HEK293 (cell line): Measurements from ENCODE around the gene PSME1.

Source experiments
- CTCF ChIA-PET: fragments of 350-600 bp; formaldehyde crosslinking; extraction: SDS; loops from one replicate; lab custom pipeline; 2021; ENCODE audit warnings: antibody characterized with exemption; lab: Yijun Ruan, JAX
- POLR2A ChIA-PET: fragments of 300-600 bp; formaldehyde crosslinking; extraction: SDS; loops from one replicate; lab custom pipeline; 2020; ENCODE audit warnings: antibody characterized with exemption, inconsistent platforms; lab: Yijun Ruan, JAX
- H3K27ac ChIP-seq: fragments of 200-500 bp; sonication (Bioruptor generic); 2 replicates; pipeline ENCODE4 v1.5.1; 2014; ENCODE audit warnings: low read depth, low read length, control low read depth, inconsistent platforms; ENCODE audit errors: extremely low read depth
- H3K36me3 ChIP-seq, 2 experiments: fragments of 200-500 bp in 1 of 2; sonication (Bioruptor generic) in 1 of 2; 1 replicate in 1 of 2; 2 replicates in 1 of 2; pipeline ENCODE4 v1.5.1; 2014 to 2017; ENCODE audit warnings: inconsistent platforms in 2 of 2, low read length in 2 of 2; ENCODE audit not compliant: control insufficient read depth in 2 of 2, insufficient read depth in 1 of 2
- H3K4me1 ChIP-seq: fragments of 200-500 bp; sonication (Bioruptor generic); 2 replicates; pipeline ENCODE4 v1.5.1; 2014; ENCODE audit warnings: mild to moderate bottlenecking, low read length, inconsistent platforms; ENCODE audit not compliant: control insufficient read depth, insufficient read depth
- H3K4me3 ChIP-seq: 2 replicates; pipeline ENCODE4 v1.5.1; 2011; ENCODE audit warnings: low read depth, mild to moderate bottlenecking, control low read depth, low read length, moderate library complexity
- H3K9me3 ChIP-seq: fragments of 200-500 bp; sonication (Bioruptor generic); 2 replicates; pipeline ENCODE4 v1.5.1; 2014; ENCODE audit warnings: low read depth, low read length, inconsistent platforms; ENCODE audit not compliant: control insufficient read depth, insufficient read depth
- GLIS1 ChIP-seq: fragments of 450-650 bp; formaldehyde crosslinking; IDR thresholded peaks from 2 replicates; pipeline ENCODE4 v1.5.1; 2016; ENCODE audit warnings: missing biosample characterization, missing genetic modification characterization
- HOXC10 ChIP-seq: sonication (generic); formaldehyde crosslinking; IDR thresholded peaks from 2 replicates; pipeline ENCODE4 v1.8.1; 2023; ENCODE audit warnings: mild to moderate bottlenecking, missing genetic modification reagents
- IKZF3 ChIP-seq: fragments of 450-650 bp; IDR thresholded peaks from 2 replicates; pipeline ENCODE4 v1.5.0; 2018; ENCODE audit warnings: missing biosample characterization, mild to moderate bottlenecking, missing genetic modification characterization, moderate library complexity
- KLF1 ChIP-seq: fragments of 450-650 bp; formaldehyde crosslinking; IDR thresholded peaks from 2 replicates; pipeline ENCODE4 v1.5.1; 2016; ENCODE audit warnings: missing biosample characterization, missing genetic modification characterization
- KLF16 ChIP-seq: fragments of 450-650 bp; formaldehyde crosslinking; IDR thresholded peaks from 2 replicates; pipeline ENCODE4 v1.5.1; 2017; ENCODE audit warnings: missing biosample characterization, missing genetic modification characterization
- PRDM1 ChIP-seq: fragments of 450-650 bp; formaldehyde crosslinking; IDR thresholded peaks from 2 replicates; pipeline ENCODE4; 2016; ENCODE audit warnings: missing biosample characterization, missing genetic modification characterization
- RBAK ChIP-seq: fragments of 450-650 bp; formaldehyde crosslinking; IDR thresholded peaks from 2 replicates; pipeline ENCODE4 v1.5.1; 2016; ENCODE audit warnings: missing biosample characterization, missing genetic modification characterization
- ZBTB17 ChIP-seq: fragments of 450-650 bp; formaldehyde crosslinking; IDR thresholded peaks from 2 replicates; pipeline ENCODE4 v1.5.1; 2016; ENCODE audit warnings: missing biosample characterization, missing genetic modification characterization
- ZBTB8A ChIP-seq: fragments of 450-650 bp; formaldehyde crosslinking; IDR thresholded peaks from 2 replicates; pipeline ENCODE4 v1.5.1; 2016; ENCODE audit warnings: missing biosample characterization, missing genetic modification characterization
- ZNF121 ChIP-seq: fragments of 450-650 bp; formaldehyde crosslinking; IDR thresholded peaks from 2 replicates; pipeline ENCODE4 v1.5.1; 2016; ENCODE audit warnings: missing biosample characterization, missing genetic modification characterization
- ZNF133 ChIP-seq: fragments of 450-650 bp; formaldehyde crosslinking; IDR thresholded peaks from 2 replicates; pipeline ENCODE4 v1.5.1; 2016; ENCODE audit warnings: missing biosample characterization, missing genetic modification characterization
- ZNF146 ChIP-seq: fragments of 450-650 bp; formaldehyde crosslinking; IDR thresholded peaks from 2 replicates; pipeline ENCODE4 v1.5.1; 2016; ENCODE audit warnings: missing biosample characterization, missing genetic modification characterization
- ZNF335 ChIP-seq: fragments of 450-650 bp; formaldehyde crosslinking; conservative IDR thresholded peaks from 2 replicates; pipeline ENCODE4 v1.5.1; 2016; ENCODE audit warnings: missing biosample characterization, missing genetic modification characterization
- ZNF433 ChIP-seq: fragments of 450-650 bp; formaldehyde crosslinking; IDR thresholded peaks from 2 replicates; pipeline ENCODE4 v1.5.1; 2016; ENCODE audit warnings: missing biosample characterization, missing genetic modification characterization, low read depth
- ZNF530 ChIP-seq: fragments of 450-650 bp; formaldehyde crosslinking; IDR thresholded peaks from 2 replicates; pipeline ENCODE4 v1.5.1; 2016; ENCODE audit warnings: low read depth, missing biosample characterization, missing genetic modification characterization
- ZNF560 ChIP-seq: fragments of 450-650 bp; formaldehyde crosslinking; IDR thresholded peaks from 2 replicates; pipeline ENCODE4 v1.5.1; 2017; ENCODE audit warnings: missing biosample characterization, missing genetic modification characterization, borderline replicate concordance
- ZNF585B ChIP-seq: fragments of 450-650 bp; formaldehyde crosslinking; IDR thresholded peaks from 2 replicates; pipeline ENCODE4 v1.5.1; 2016; ENCODE audit warnings: missing biosample characterization, missing genetic modification characterization
- ZNF596 ChIP-seq: fragments of 450-650 bp; IDR thresholded peaks from 2 replicates; pipeline ENCODE4 v1.5.0; 2018; ENCODE audit warnings: missing biosample characterization, mild to moderate bottlenecking, missing genetic modification characterization, moderate library complexity
- ZNF600 ChIP-seq: fragments of 450-650 bp; formaldehyde crosslinking; IDR thresholded peaks from 2 replicates; pipeline ENCODE4 v1.5.1; 2016; ENCODE audit warnings: missing biosample characterization, missing genetic modification characterization
- ZNF670 ChIP-seq: fragments of 450-650 bp; formaldehyde crosslinking; IDR thresholded peaks from 2 replicates; pipeline ENCODE4 v1.5.1; 2016; ENCODE audit warnings: missing biosample characterization, missing genetic modification characterization, low read depth
- ZNF76 ChIP-seq: fragments of 450-650 bp; formaldehyde crosslinking; IDR thresholded peaks from 2 replicates; pipeline ENCODE4; 2016; ENCODE audit warnings: low read depth, missing biosample characterization, missing genetic modification characterization, borderline replicate concordance
- ZSCAN5A ChIP-seq: fragments of 450-650 bp; formaldehyde crosslinking; IDR thresholded peaks from 2 replicates; pipeline ENCODE4 v1.5.1; 2016; ENCODE audit warnings: missing biosample characterization, missing genetic modification characterization
- TF ChIP-seq, protein P1 (sequence below): fragments of 450-650 bp; formaldehyde crosslinking; IDR thresholded peaks from 2 replicates; pipeline ENCODE4 v1.5.1; 2016; ENCODE audit warnings: missing biosample characterization, missing genetic modification characterization
- TF ChIP-seq, protein P2 (sequence below): fragments of 450-650 bp; formaldehyde crosslinking; IDR thresholded peaks from 2 replicates; pipeline ENCODE4 v1.5.1; 2016; ENCODE audit warnings: missing biosample characterization, missing genetic modification characterization

The PSME1 gene

DNA sequence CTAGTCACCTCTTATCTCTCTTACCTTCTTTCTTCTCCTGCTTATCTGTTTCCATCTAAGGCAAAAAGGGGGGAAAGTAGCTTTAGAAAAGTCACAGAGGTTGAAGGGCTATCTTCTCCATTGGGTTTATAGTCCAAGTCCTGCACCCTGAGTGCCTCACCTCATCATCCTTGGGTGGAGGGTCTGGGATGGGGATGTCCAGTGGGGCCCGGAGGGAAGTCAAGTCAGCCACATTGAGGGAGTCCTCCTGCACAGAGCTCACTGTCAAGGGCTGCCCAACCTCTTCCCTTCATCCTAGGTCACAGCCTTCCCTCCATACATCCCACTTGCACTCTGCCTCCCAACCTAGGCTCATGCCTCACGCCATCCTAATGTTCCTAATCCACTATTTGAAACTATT is 9.2 kb downstream of the PSME1 start (continued):
- no peak for TF ChIP-seq ZNF670 (tag by site-specific recombination)

- Histone ChIP-seq H3K36me3 (peaks cover 12 to 46% of the 10 kb centered on the region in 2 experiments), H3K9me3 (no peaks in the 10 kb centered on the region), H3K4me3 (peak overlapping the region; percentile 91), H3K27ac (peak overlapping the region; percentile 59; the same call in 1 of the 2 replicates), H3K4me1 (peaks cover 8% of the 10 kb centered on the region)
- ChIA-PET CTCF (interaction anchor here (0.6 to 3.7 kb wide), 7 partner anchors 9 to 131 kb away, joined by 3 to 34 read pairs (median 5); partner anchors contain the start of gene IRF9), POLR2A (interaction anchor here (0.5 to 3.8 kb wide), 15 partner anchors 9 to 125 kb away, joined by 3 to 79 read pairs (median 8); partner anchors contain the start of genes CHMP4A, DCAF11, IPO4 and IRF9)
- TF ChIP-seq ZBTB17 (tag by site-specific recombination) (no peak), ZNF146 (peak; percentile 34), RBAK (tag by site-specific recombination) (no peak), ZNF433 (tag by site-specific recombination) (no peak), IKZF3 (tag by site-specific recombination) (peak; percentile 37; the same call in 1 of the 2 replicates), ZNF121 (tag by site-specific recombination) (no peak), PRDM1 (tag by site-specific recombination) (0 out of 2 replicates have a peak, but pooled peaks have one; percentile 73), ZNF560 (tag by site-specific recombination) (no peak), ZNF600 (tag by site-specific recombination) (peak; percentile 79), ZSCAN5A (tag by site-specific recombination) (no peak)
- TF ChIP-seq, protein P1, sequence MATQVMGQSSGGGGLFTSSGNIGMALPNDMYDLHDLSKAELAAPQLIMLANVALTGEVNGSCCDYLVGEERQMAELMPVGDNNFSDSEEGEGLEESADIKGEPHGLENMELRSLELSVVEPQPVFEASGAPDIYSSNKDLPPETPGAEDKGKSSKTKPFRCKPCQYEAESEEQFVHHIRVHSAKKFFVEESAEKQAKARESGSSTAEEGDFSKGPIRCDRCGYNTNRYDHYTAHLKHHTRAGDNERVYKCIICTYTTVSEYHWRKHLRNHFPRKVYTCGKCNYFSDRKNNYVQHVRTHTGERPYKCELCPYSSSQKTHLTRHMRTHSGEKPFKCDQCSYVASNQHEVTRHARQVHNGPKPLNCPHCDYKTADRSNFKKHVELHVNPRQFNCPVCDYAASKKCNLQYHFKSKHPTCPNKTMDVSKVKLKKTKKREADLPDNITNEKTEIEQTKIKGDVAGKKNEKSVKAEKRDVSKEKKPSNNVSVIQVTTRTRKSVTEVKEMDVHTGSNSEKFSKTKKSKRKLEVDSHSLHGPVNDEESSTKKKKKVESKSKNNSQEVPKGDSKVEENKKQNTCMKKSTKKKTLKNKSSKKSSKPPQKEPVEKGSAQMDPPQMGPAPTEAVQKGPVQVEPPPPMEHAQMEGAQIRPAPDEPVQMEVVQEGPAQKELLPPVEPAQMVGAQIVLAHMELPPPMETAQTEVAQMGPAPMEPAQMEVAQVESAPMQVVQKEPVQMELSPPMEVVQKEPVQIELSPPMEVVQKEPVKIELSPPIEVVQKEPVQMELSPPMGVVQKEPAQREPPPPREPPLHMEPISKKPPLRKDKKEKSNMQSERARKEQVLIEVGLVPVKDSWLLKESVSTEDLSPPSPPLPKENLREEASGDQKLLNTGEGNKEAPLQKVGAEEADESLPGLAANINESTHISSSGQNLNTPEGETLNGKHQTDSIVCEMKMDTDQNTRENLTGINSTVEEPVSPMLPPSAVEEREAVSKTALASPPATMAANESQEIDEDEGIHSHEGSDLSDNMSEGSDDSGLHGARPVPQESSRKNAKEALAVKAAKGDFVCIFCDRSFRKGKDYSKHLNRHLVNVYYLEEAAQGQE (tag by site-specific recombination) = no peak
Measured at GRCh38 chr14:24145690-24146452, 9.9 kb downstream of the PSME1 start.

DNA sequence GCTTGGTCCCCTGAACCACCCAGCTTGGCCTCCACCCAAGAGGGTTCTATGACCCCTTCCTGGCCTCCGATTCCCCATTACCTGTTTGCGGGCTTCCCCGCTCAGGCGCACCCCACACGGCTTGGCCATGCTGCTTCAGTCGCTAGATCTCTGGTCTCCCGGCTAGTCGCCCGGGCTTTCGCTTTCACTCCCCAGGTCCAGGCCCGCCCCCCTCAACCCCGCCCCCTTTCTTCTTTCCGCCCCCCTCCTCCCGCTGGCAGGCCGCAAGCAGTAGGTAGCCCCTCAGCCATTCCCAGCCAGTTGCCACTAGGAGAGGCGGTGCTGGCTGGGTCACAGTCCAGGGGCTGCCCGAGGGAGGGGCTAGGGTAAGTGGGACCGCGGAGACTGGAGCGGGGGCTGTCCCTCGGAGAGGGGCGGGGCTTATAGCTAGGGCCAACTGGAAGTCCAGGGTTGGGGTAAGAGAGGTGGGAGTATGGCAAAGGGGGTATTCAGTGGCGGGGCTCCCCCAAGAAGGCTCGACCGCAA is 10.5 kb downstream of the PSME1 start, which contains the start of gene PSME2:
Gene PSME2 (minus strand): TSS at position 158 of the 525 bp plus-strand sequence. CDS start 29 bp downstream, at position 129.
- Histone ChIP-seq H3K9me3 (no peaks in the 10 kb centered on the region), H3K4me1 (peaks cover 8% of the 10 kb centered on the region), H3K4me3 (peak within 1 kb of the TSS; percentile 91), H3K36me3 (peaks cover 12 to 53% of the 10 kb centered on the region in 2 experiments), H3K27ac (peak within 1 kb of the TSS; percentile 81; the same call in 1 of the 2 replicates)
- ChIA-PET POLR2A (interaction anchor here (0.6 to 3.8 kb wide), 19 partner anchors 10 to 125 kb away, joined by 3 to 79 read pairs (median 7); partner anchors contain the start of genes CHMP4A, DCAF11, IPO4 and IRF9), CTCF (interaction anchor here (0.5 to 3.7 kb wide), 8 partner anchors 9 to 65 kb away, joined by 3 to 34 read pairs (median 4); partner anchors contain the start of gene IRF9)
- TF ChIP-seq HOXC10 (CRISPR knock-in tag) (no peak), ZNF335 (tag by site-specific recombination) (peak; percentile 70), ZBTB8A (peak; percentile 24; the same call in 1 of the 2 replicates), ZNF596 (tag by site-specific recombination) (no peak), GLIS1 (tag by site-specific recombination) (peak; percentile 63), IKZF3 (tag by site-specific recombination) (0 out of 2 replicates have a peak, but pooled peaks have one; percentile 14), KLF1 (0 out of 2 replicates have a peak, but pooled peaks have one; percentile 17), ZNF530 (no peak), KLF16 (tag by site-specific recombination) (peak; percentile 81), ZNF76 (tag by site-specific recombination) (no peak), ZNF585B (tag by site-specific recombination) (no peak), ZNF133 (tag by site-specific recombination) (no peak)
- TF ChIP-seq, protein P2, sequence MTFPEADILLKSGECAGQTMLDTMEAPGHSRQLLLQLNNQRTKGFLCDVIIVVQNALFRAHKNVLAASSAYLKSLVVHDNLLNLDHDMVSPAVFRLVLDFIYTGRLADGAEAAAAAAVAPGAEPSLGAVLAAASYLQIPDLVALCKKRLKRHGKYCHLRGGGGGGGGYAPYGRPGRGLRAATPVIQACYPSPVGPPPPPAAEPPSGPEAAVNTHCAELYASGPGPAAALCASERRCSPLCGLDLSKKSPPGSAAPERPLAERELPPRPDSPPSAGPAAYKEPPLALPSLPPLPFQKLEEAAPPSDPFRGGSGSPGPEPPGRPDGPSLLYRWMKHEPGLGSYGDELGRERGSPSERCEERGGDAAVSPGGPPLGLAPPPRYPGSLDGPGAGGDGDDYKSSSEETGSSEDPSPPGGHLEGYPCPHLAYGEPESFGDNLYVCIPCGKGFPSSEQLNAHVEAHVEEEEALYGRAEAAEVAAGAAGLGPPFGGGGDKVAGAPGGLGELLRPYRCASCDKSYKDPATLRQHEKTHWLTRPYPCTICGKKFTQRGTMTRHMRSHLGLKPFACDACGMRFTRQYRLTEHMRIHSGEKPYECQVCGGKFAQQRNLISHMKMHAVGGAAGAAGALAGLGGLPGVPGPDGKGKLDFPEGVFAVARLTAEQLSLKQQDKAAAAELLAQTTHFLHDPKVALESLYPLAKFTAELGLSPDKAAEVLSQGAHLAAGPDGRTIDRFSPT (tag by site-specific recombination) = peak; percentile 76
